Progenitor cell of endocrine pancreas (in vitro differentiated cells): ENCODE measurements around the gene PANX2. TPM values are rescaled to one million over a fixed set of nuclear protein-coding genes. Genes with fewer than 3 reads are reported as not detected.

ENCODE experiments used
- DNase-seq: peaks from one replicate; pipeline ENCODE4 v3.0.0; 2021; ENCODE audit warnings: low spot score; ENCODE audit not compliant: unreplicated experiment
- H3K27ac Mint-ChIP-seq: 2 replicates; pipeline ENCODE4 v1.8.0; 2021; ENCODE audit warnings: mild to moderate bottlenecking, moderate library complexity, mixed read lengths
- H3K27me3 Mint-ChIP-seq: 2 replicates; pipeline ENCODE4 v1.8.0; 2021; ENCODE audit warnings: mixed read lengths
- H3K36me3 Mint-ChIP-seq: 2 replicates; pipeline ENCODE4 v1.8.0; 2022; ENCODE audit warnings: mixed read lengths; ENCODE audit not compliant: insufficient read depth
- H3K4me1 Mint-ChIP-seq: 2 replicates; pipeline ENCODE4 v1.8.0; 2021; ENCODE audit warnings: low read depth, mixed read lengths
- H3K4me3 Mint-ChIP-seq: 2 replicates; pipeline ENCODE4 v1.8.0; 2021; ENCODE audit warnings: low read depth, mild to moderate bottlenecking, moderate library complexity, mixed read lengths
- H3K9me3 Mint-ChIP-seq: 2 replicates; pipeline ENCODE4 v1.8.0; 2021; ENCODE audit warnings: low read depth, mixed read lengths
- CTCF ChIP-seq: fragments of 200-600 bp; sonication (generic); IDR thresholded peaks from one replicate; pipeline ENCODE4 v1.5.0; 2021; ENCODE audit warnings: antibody characterized with exemption, mild to moderate bottlenecking; ENCODE audit not compliant: unreplicated experiment
- total RNA-seq: library from RNA; stranded (reverse); gene quantifications from 2 replicates; pipeline ENCODE4 v1.2.1, GENCODE V29; 2021

Gene PANX2
- total RNA-seq, 1 donor from 2014 or later: 6.3 TPM

- DNase-seq: no peak
- Mint-ChIP-seq H3K27ac (no peak overlapping the region), H3K4me1 (no peaks in the 10 kb centered on the region), H3K9me3 (no peaks in the 10 kb centered on the region), H3K27me3 (no peaks in the 10 kb centered on the region), H3K4me3 (no peak overlapping the region), H3K36me3 (peaks cover 8% of the 10 kb centered on the region)
- no peak for TF ChIP-seq CTCF
Measured at GRCh38 chr22:50225200-50225969, 54.9 kb downstream of the PANX2 start.

- TF ChIP-seq CTCF: no peak
- H3K4me3 Mint-ChIP-seq: no peak overlapping the region
- H3K9me3 Mint-ChIP-seq: no peaks in the 10 kb centered on the region
Measured at GRCh38 chr22:50226063-50226874, 55.7 kb downstream of the PANX2 start.

GRCh38 chr22:50226875-50227165 is 56.3 kb downstream of the PANX2 start:
- H3K27ac Mint-ChIP-seq: no peak overlapping the region
- TF ChIP-seq CTCF: no peak
- no peaks in the 10 kb centered on the region for H3K9me3 Mint-ChIP-seq
- H3K4me1 Mint-ChIP-seq: no peaks in the 10 kb centered on the region
- H3K27me3 Mint-ChIP-seq: no peaks in the 10 kb centered on the region
- no peak overlapping the region for H3K4me3 Mint-ChIP-seq
- DNase-seq: no peak
- peaks cover 7% of the 10 kb centered on the region for H3K36me3 Mint-ChIP-seq

More at GRCh38 chr22:50226063-50226874, 55.7 kb downstream of the PANX2 start:
- no peak overlapping the region for H3K27ac Mint-ChIP-seq
- no peak for DNase-seq
- H3K36me3 Mint-ChIP-seq: peaks cover 7% of the 10 kb centered on the region
- H3K27me3 Mint-ChIP-seq: no peaks in the 10 kb centered on the region
- no peaks in the 10 kb centered on the region for H3K4me1 Mint-ChIP-seq

- no peak for DNase-seq
- H3K27me3 Mint-ChIP-seq: no peaks in the 10 kb centered on the region
- H3K4me1 Mint-ChIP-seq: no peaks in the 10 kb centered on the region
- TF ChIP-seq CTCF: no peak
- H3K9me3 Mint-ChIP-seq: no peaks in the 10 kb centered on the region
- peaks cover 7% of the 10 kb centered on the region for H3K36me3 Mint-ChIP-seq
- no peak overlapping the region for H3K4me3 Mint-ChIP-seq
- no peak overlapping the region for H3K27ac Mint-ChIP-seq
Measured at GRCh38 chr22:50227579-50228215, 57.2 kb downstream of the PANX2 start.

- Mint-ChIP-seq H3K4me1 (no peaks in the 10 kb centered on the region), H3K9me3 (no peaks in the 10 kb centered on the region), H3K27ac (no peak overlapping the region)
Measured at GRCh38 chr22:50228366-50228765, 57.8 kb downstream of the PANX2 start.

More at GRCh38 chr22:50228366-50228765, 57.8 kb downstream of the PANX2 start:
- Mint-ChIP-seq H3K36me3 (peaks cover 7% of the 10 kb centered on the region), H3K27me3 (no peaks in the 10 kb centered on the region), H3K4me3 (no peak overlapping the region)
- no peak for DNase-seq
- TF ChIP-seq CTCF: no peak
